GM12874 (cell line): ENCODE results near the gene SORT1.

Experiments
- TF ChIP-seq, protein P1 (sequence below): IDR thresholded peaks from 2 replicates; pipeline ENCODE4 v1.5.1; 2011; ENCODE audit warnings: low read depth, mild to moderate bottlenecking, control low read depth, low read length, moderate library complexity; ENCODE audit not compliant: insufficient read depth

The SORT1 gene

GRCh38 chr1:109290137-109290536 is 107.6 kb downstream of the SORT1 start:
- TF ChIP-seq, protein P1, sequence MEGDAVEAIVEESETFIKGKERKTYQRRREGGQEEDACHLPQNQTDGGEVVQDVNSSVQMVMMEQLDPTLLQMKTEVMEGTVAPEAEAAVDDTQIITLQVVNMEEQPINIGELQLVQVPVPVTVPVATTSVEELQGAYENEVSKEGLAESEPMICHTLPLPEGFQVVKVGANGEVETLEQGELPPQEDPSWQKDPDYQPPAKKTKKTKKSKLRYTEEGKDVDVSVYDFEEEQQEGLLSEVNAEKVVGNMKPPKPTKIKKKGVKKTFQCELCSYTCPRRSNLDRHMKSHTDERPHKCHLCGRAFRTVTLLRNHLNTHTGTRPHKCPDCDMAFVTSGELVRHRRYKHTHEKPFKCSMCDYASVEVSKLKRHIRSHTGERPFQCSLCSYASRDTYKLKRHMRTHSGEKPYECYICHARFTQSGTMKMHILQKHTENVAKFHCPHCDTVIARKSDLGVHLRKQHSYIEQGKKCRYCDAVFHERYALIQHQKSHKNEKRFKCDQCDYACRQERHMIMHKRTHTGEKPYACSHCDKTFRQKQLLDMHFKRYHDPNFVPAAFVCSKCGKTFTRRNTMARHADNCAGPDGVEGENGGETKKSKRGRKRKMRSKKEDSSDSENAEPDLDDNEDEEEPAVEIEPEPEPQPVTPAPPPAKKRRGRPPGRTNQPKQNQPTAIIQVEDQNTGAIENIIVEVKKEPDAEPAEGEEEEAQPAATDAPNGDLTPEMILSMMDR = no peak

- TF ChIP-seq, protein P1 = no peak
Measured at GRCh38 chr1:109283748-109284600, 113.7 kb downstream of the SORT1 start.

GRCh38 chr1:109282952-109283747 is 114.6 kb downstream of the SORT1 start, which contains the start of gene PSRC1:
Gene PSRC1, minus strand, starts transcription at chr1:109283145.
- TF ChIP-seq, protein P1 = peak; percentile 48; the same call in 1 of the 2 replicates

DNA sequence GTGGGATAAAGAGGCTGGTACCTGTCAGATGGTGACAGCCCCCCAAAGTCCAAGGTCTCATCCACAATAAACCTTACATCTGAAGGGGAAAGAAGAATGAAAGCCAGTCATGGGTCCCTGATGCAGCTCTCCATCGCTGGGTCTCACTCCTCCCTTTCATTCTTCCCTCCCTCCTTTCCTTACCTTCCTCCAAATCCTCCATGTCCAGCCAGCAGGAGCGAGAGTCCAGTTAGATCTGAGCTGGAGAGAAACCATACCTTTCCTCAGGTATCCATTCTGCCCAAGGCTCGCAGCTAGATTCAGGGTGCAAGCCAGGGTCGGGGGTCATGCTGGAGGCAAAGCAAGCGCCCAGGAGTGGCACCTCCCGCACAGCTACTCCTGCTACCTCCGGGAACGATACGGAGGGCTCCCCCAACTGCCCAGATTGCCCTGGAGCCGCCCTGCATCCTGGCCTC is 115.2 kb downstream of the SORT1 start:
- TF ChIP-seq, protein P1 = no peak

DNA sequence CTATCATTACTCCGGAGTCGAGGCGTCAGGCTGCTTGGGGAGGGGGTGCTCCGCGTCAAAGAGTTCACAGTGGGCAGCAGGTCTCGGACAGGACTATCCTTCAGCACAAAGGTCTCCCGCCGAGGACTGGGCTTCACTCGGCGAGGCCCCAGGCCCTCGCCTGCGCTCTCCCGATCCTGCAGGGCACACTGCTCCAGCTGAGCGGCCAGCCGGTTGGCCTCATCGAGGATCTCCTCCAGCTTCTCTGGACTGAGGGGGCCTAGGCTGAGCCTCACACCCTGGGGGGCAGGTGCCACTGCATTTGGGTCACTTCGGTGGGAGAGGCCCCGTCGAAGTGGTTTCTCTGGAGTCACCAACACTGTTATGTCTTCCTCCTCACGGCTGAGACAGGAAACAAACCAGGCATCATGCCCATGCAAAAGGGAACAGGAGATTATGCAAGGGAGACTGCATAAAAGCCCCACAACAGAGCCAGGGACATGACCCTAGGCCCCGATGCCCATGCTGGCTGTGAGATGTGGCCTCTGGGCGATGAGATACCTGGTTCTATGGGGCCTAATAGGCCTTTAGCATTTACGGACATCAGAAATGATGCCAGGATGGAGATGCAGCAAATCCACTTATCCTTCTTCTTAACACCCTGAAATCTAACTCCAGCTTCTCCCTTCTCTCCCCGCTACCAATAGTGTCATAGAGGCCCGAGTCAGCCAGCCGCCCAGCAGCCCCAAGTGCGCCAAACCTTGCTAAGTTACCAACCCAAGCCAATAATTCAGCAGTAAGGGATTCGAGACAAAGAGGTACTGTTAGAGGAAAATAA is 115.8 kb downstream of the SORT1 start:
- TF ChIP-seq, protein P1 = no peak

GRCh38 chr1:109280862-109281261 is 116.9 kb downstream of the SORT1 start:
- TF ChIP-seq, protein P1 = no peak
